Dedifferentiated amniotic fluid mesenchymal stem cell (primary cell): Measurements from ENCODE around the gene PHF12.

Experiments used
- DNase-seq: peaks from one replicate; pipeline ENCODE4 v3.0.0-alpha.2; 2016; ENCODE audit errors: extremely low spot score

The PHF12 gene

DNA sequence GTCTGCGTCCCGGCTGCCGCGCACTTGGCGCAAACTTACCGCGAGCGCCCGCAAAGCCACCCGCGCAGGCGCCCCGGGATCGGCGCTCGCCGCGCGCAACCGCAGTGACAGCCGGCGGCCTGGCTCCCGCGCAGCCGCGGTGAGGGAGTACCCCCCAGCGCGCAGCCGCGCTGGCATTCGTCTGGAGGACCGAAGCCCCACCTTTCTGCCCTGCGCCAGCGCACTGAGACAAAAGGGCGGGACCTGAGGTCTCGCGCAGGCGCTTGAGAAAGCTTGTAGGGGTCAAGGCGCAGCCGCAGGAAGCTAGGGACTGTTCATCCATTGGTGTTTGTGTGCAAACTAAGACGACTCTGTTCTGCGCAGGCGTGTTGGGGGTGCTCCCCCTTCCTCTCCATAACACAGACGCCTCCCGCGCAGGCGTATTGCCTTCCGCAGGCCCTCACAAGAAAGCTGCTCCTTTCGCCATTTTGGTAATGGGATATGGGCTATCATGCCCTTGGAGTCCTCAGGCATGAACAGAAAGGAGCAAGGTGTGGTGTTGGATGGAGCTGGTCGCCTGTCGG, at the start of gene PHF12:
Gene PHF12 (minus strand): TSS at position 91 of the 563 bp plus-strand sequence. CDS start 558 bp downstream, outside the sequence.
- DNase-seq: peak; percentile 100

DNA sequence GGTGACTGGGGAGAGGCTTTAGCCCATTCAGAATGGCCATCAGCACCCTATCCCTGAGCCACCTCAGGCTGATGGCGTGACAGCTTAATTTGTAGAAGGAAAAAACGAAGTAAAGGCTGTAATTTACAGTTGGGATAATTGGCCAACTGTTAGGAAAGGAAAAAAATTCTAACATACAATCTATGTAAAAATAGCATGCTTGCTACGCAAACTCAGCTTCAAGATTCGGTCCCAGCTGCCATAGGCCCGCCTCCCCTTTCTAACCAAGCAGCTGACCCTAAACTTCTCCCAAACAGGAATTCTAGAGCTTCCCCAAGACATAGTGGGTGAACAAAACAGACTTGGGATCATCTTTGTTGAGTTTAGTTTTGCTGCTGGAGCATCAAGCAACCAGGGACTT, 49.7 kb upstream of the PHF12 start:
- DNase-seq: no peak

DNA sequence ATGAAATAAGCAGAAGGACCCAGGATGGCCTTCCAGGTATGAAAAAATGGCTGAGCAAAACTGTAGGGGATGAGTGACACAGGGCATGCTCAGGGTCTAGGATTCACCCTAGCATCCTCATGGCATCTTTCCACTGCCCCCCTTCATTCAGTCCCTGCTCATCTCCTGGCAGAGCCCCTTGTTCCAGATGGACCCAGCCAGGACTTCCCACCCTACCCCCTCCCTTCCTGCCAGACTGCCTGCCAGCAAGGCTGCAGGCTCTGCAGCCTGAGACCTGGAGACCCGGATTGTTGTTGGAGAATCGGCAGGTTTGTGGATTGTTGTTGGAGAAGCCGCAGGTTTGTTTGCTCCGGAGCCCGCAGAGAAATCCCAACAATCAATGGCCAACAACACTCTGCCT, 47.9 kb upstream of the PHF12 start:
- DNase-seq: no peak

DNA sequence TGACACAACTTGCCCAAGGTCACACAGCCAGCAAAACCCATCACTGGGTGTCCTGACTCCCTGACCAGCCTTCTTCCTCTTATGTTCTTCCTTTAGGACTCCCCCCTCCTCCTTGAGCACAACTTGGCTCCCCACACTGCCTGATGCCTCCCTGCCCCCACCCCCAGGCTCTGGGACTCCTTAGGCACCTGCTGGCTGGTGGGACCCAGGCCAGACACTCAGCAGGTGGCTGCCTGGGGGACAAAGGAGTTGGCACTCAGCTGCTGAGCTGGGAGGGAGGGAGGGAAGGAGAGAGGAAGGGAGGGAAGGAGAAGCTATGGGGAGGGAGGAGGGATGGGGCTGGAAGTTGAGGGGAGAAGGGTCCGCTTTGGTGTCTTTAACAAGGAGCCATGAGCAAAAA, 46.5 kb upstream of the PHF12 start:
- DNase-seq: no peak

DNA sequence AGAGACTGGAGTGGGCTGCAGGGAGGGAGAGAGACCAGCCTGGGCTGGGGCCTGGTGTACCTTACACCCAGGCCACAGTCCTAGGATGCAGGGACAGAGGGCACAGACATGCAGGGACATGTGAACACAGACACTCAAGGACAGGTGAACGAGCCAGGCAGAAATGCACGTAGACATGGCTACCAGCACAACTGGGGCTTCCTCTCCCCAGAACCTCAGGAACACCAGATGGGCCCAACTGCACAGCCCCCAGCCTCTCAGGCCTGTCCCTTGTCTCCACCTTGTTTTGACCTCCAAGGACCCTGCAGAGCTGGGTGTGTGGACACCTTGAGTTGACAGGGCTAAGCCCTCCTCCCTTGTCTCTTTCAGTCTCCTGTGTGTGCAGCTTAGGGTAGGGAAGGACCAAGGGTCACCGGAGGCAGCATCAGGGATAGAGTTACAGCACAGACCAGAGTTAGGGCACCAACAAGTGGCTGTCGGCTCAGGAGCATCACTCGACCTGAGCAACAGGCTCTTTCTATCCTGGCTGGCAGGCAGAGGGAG, 45.3 kb upstream of the PHF12 start:
- no peak for DNase-seq

DNA sequence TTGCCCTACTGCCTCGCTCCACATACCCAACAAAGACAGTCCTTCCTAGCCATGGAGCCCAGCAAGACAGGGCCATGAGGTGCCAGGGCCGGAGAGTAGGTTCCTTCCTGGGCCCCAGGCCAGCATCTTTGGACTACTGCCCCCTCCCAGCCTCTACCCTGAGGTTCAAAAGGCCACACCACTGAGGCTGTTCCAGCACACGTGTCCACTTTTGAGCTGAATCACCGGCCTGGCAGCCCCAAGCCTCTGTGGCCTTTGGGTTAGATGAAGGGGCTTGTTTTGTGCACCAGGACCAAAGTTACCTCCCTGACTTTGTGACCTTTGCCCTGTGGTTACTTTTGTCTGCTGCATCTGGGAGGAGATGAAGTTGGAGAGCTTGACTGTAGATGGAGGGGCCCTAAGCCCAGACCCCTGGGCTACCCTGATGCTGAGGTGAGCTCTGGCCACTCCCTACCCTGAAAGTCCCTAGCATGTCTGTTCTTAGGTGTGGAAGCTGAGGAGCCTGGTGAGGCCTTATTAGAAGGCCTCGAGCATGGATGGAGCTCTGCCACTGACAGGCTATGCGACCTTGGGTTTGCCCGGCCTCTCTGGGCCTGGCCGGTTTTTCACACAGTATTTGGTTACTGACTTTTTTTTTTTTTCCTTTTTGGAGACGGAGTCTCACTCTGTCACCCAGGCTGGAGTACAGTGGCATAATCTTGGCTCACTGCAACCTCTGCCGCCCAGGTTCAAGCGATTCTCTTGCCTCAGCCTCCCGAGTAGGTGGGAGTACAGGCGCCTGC, 42.5 kb upstream of the PHF12 start:
- no peak for DNase-seq

DNA sequence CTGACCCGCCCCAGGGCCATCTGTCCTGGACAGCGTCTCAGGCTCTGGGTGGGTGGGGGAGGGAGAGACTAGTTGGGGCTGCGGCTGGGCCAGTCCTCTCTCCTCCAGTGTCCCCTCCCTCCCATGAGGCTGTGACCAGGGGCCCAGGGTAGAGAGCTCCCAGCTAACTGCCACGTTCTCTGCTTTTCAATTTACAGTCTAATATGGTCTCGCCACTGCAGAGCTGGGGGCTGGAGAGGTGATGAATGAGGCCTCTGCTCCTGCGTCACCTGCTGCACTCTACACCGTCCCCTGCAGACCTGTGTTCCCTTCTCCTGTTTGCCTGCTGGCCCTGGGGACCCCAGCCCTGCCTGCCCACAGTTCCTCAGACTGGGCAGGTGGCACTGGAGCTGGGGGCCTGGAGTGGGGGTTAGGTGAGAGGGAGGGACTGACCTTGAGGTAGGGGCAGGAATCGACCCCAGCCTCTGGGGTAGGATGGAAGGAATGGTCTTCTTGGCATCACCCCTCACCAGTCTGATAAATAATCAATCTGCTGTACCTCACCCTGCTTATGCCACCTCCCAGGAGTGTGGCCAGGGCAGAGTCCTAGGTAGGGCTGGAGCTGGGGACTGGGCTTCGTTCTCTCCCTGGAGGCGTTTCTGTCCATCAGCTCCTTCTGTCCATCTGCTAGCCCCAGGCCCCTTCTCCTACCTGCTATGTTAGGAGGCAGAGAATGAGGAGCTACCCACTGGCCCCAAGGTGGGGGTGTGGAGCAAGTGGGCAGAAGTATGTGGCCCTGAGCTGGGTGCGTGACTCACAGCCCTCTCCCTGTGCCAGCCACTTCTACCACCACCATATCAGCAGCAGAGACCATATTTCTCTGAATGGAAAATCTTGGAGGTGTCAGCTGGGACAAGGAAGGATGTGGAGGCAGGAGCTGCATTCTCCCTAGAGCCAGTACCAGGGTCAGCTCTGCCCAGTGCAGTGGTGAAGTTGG, 41.6 kb upstream of the PHF12 start:
- DNase-seq: no peak

DNA sequence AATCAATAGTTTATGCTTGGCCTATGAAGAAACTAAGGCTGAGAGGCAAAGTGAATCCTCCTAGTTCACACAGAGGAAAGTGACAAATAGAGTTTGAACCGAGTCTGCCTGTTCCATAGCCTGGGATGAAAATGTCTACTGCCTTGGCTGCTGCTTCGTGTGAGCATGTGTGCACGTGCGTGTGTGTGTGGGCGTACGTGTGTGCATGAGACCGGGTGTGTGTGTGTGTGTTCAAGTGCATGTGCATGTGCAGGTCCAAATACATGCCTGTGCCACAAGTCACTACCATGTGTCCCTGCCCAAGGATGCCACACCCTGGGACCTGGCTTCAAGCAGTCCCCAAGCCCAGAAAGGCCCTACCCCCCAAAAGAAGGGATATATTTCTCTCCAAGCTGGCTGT, 40.9 kb upstream of the PHF12 start:
- DNase-seq: no peak

DNA sequence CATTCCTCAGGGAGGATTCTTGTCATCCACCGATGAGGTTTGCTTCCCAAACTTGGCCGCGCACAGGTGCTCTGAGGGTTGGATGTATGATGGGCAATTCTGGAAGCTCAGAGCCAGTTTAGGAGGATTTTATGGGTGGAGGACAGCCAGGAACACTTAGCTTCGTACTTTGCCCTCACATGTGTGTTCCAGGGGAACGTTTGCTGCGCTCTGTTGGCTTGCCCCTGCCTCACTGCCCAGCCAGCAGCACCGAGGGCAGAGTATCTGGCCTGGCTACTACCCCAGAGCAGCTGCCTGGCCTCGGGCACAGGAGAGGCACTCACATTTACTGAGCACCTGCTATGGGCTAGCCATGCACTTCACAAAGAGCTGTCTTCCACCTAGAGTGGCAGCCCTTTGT, 40.5 kb upstream of the PHF12 start:
- no peak for DNase-seq

DNA sequence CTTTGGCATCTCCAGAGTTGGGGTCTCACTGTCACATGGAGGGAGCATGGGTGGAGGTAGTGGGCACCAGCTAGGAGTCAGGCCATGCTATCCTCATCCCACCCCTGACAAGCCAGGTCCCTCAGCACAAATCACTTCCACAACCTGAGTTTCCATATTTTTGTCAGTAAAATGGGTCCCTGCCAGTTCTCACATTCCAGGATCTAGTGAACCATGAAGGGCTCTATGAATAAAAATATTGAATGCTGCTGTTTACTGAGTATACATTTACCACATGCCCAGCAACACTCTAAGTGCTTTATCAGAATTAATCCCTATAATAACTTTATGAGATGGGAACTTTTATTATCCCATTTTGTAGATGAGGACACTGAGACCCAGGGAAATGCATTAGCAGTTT, 37.7 kb upstream of the PHF12 start:
- DNase-seq: no peak

DNA sequence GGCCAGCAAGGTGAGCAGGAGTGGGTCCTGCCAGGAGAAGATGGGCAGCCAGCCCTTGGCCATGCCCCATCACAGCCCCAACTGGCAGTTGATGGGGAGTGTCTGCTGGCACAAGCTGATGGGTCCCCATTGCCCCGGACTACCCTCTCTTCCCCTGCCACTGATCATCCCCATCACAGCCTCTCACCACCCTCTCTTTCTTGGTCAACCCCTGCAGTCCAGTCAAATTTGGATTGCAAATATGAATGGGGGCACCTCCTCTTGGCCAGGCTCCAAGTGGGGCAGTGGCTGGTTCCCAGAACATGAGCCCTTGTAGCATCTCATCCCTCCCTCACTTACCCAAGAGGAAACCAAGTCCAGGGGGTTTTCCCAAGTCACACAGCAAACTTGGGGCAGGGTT, 37.2 kb upstream of the PHF12 start:
- no peak for DNase-seq

DNA sequence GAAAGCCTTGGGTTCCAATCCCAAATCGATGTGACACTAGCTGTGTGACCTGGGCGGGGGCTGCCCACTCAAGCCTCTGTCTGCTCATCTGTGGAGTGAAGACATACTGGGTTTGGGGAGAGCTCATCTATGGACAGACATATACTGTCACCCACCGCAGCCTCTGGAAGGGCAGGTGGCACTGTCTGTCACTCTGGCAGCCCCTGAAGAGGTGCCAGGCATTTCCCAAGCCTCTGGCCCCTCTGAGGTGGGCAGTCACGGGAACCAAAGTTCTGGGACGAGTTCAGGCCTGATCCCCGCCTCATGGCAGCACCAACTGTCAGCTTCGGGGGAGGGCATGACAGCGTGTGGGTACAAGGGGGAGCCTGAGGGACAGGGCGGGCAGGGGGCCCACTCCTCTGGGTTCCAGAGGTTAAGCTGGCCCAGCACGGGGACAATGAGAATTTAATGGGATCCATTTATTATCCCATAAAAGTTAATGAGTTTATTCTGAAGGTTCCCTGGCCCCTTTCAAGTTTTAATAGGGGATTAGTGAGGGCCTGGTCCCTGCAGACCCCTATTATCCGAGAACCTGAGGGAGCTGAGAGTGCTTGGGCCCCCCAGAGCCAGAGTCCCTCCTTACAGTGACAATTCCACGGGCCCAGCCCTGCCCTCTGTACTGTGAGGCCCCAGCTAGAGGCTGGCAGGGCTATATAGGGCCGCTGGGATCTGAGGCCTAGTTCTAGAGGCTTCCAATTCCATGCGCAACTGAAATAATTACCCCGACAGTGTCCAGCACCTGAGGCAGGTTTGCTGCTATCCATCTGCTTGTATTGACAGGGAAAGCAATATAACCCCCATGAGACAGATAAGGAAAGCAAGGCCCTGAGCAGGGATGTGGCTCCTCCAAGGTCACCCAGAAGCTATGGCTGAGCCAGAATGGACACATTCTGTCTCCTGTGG, 35.7 kb upstream of the PHF12 start:
- DNase-seq: no peak

DNA sequence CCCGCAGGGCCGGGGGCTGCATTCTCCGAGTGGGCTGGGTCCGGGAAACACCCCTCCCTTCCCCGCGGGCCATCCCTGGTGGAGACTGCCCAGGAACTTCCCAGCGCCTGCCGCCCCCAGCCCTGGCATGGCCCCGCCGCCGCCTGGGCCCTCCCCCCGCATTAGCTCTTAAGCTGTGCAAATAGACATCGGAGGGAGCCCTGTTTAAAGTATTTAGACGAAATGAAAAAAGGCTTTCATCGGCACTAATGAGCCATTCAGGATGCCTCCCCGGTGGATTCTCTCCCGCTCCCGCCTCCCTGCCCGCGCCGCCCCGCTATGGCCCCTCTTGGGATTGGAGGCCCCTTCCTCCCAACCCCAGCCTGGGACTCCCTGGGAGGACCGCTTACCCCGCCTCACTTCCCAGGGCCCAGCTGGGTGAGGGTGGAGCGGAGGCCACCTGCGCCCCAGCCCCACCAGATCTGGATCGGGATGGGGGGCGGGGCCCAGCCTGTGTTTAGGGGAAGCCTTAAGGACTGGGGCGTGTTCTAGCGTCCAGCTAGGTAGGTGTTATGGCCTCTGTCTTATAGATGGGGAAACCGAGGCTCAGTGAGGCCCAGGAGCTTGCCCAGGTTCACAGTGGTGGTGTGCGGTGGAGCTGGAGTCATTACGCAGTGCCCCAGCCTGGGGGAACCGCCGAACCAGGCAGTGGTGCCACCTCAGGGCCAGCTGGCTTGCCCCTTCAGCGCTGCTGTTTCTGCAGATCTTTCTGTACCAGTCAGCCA, 34.8 kb upstream of the PHF12 start:
- no peak for DNase-seq

DNA sequence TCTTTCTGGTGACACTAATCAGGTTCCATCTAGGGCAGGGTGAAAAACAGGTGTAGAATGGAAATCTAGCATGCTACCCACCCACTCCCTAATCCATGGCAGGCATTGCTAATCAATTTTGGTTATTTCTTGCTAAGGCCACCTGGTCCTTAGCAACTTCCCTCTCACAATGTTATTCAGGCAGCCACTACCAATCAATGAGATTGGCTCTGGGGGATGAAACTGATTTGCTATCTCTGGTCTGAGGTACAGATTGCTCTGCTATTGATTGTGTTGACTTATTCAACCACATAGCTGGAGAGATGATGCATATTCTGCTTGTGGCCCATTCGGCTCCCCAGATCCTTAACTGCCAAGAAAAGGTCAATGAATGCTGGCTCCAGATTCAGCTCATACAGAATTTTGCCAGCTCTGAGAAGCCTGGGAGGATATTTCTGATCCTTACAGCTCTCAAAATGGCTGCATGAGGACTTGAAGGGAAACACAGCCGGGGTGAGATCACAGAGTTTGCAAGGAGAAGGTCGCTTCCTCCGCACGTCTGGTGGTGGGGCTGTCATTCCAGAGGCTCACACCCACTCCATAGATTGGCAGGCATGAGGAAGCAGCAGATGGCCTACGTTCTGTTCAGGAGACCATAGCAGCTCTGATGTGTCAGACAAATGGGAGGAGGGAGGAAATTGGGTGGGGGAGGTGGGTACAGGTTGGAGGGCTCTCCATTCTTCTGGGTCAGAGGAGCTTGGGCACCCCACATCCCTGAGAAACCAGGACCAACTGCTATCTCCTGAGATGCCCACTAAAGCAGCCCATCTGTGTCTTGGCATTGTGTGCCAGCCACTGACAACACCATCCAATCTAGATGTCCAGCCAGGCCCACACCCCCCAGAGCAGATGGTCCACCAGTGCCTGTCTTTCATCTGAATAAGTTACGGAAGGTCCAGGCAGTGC, 32.2 kb upstream of the PHF12 start:
- DNase-seq: no peak

DNA sequence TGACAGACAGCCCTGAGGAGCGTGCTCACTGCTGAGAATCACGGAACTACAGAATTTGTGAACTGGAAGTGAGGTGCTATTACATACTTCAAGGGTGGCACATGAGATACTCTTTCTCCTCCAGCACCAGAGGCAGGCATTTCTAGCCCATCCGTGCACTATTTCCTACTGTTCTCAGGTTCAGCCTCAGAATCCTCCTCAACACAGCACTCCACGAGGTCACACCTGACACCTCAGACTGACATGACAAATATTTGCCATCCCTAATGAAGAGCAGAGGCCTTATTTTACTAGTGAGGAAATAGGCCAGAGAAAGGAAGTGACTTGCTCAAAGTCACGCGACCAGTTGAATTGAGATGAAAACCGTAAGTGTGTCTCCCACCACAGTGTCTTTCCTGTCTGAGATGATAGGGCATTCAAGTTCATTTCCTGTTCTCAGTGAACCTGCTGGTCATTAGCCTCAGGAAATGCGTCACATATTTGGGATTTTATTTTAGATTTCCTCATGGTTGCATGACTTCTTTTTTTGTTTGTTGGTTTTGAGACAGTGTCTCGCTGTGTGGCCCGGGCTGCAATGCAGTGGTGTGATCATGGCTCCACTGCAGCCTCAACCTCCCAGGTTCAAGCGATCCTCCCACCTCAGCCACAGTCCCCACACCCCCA, 30.9 kb upstream of the PHF12 start:
- DNase-seq: no peak

DNA sequence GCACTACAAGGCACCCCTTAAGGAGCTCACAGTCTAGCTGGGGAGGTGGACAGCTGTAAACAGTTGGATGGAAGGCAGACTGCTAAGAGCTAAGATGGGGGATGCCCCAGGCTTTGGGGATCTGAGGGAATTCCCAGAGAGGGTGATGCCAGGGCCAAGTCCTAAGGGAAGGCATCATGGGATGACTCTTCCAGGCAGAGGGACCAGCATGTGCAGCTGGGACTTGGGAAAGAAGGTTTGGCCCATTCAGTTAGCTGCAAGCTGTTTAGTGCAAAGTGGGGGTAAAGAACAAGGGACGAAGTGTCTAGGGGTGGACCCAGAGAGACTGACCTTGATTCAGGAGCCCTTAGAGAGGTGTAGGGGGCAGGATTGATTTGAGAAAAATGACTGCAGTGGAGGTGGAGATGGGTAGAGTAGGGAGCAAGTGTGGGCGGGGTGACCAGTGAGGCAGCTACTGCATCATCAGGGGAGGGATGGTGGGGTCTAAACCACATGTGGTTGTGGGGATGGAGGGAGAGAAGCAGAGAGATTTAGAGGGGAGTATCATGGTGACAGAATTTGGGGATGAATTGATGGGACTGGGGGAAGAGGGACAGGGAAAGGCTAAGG, 27.1 kb upstream of the PHF12 start:
- no peak for DNase-seq

DNA sequence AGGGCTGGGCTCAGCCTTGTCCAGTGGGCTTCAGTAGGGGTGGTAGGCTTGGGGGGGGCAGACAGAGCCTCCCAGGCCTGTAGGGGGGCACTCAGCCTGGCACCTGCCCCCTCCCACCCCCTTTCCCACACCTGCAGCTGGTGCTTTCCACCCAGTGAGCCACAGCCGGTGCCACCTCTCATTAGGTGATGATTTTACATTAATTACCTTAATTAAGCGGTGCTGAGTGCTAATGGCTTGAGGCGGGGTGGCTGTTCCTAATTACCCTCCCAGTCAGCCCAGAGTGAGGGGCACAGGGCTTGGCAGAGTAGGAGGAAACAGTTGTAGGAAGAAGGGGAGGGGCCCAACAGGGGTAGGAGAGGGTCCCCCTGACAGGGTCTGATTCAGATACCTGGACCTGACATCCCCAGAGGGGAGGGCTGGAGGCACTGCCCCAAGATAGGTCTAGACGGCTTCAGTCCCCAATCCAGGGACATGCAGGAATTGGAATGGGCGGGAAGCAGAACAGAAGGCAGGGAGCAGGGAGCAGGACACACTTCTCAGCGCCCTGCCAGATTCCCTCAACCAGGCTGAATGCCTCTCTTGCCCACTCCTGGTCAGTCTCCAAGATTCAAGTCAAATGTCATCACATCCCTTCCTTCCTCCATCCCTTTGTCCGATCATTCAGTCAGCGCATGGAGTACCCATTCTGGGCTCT, 26.5 kb upstream of the PHF12 start:
- no peak for DNase-seq

DNA sequence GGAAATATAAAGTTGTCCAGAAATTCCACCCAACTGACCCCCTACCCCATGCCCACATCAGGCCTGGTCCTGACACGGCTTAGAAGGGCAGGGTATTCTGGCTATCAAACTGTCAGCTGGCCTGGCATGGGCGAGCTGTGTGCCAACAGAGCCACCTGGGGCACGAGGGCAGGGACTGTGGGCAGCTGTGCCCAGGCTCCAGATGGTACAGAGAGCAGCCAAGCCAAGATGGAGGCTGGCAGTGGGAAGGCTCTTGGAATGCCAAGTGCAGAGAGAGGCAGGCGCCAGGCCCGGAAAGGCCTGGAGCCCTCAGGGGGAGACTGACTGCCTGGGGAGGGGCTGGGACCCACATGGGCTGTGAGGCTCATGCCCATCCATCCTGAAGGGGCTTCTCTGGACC, 24.3 kb upstream of the PHF12 start:
- no peak for DNase-seq
